Astrocyte of the spinal cord (primary cell): Measurements from ENCODE around the gene ZMYM4.

Experiments
- DNase-seq: peaks from one replicate; pipeline ENCODE4 v3.0.0; 2011; ENCODE audit warnings: low read depth, low spot score
- H3K4me3 ChIP-seq: 2 replicates; pipeline ENCODE4 v1.5.1; 2011; ENCODE audit warnings: low read depth, mild to moderate bottlenecking, low read length, moderate library complexity
- CTCF ChIP-seq: IDR thresholded peaks from 2 replicates; pipeline ENCODE4 v1.5.1; 2012; ENCODE audit warnings: low read depth, mild to moderate bottlenecking, low read length, inconsistent platforms
- in situ Hi-C: cut with HindIII; loops from 2 replicates; pipeline ENCODE4 v1.10.0; 2017; ENCODE audit warnings: low sequenced_read_pairs

The ZMYM4 gene

GRCh38 chr1:35340519-35340918, 72.0 kb downstream of the ZMYM4 start:
- in situ Hi-C loops: no loop called here
- H3K4me3 ChIP-seq: no peak overlapping the region
- no peak for DNase-seq
- no peak for TF ChIP-seq CTCF

- in situ Hi-C loops: no loop called here
Observed at GRCh38 chr1:35345439-35345981, 77.0 kb downstream of the ZMYM4 start.

DNA sequence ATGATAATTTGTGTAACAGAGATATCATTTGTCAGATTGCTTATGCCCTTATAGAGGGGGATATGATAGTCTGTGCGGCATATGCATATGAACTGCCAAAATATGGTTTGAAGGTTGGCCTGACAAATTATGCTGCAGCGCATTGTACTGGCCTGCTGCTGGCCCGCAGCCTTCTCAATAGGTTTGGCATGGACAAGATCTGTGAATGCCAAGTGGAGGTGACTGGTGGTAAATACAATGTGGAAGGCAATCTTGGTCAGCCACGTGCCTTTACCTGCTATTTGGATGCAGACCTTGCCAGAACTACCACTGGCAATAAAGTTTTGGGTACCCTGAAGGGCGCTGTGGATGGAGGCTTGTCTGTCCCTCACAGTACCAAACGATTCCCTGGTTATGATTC, 82.4 kb downstream of the ZMYM4 start:
- TF ChIP-seq CTCF: no peak
- no peak for DNase-seq
- no peak overlapping the region for H3K4me3 ChIP-seq
- in situ Hi-C loops: no loop called here

More at GRCh38 chr1:35345439-35345981, 77.0 kb downstream of the ZMYM4 start:
- TF ChIP-seq CTCF: no peak
- no peak overlapping the region for H3K4me3 ChIP-seq
- no peak for DNase-seq

DNA sequence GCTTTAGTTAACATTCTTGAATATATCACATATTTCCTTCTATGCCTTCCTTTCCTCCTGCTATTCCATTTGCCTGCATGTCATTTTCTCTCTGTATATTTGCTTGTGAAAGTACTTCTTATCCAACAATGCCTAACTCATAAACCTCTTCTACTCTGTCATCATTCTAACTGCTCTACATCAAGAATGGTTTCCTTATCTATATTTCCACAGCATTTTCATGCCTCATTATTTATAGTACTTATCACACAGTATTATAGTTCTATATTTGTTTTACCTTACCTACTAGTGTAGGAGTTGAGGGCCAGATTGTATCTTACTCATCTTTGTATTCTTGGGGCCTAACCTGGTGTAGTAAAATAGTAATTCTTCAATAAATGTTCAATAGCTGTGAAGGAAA, 91.5 kb downstream of the ZMYM4 start:
- TF ChIP-seq CTCF: no peak
- no peak for DNase-seq
- H3K4me3 ChIP-seq: no peak overlapping the region
- in situ Hi-C loops: no loop called here

- DNase-seq: no peak
- no peak for TF ChIP-seq CTCF
- in situ Hi-C loops: no loop called here
- no peak overlapping the region for H3K4me3 ChIP-seq
Observed at GRCh38 chr1:35361638-35362037, 93.1 kb downstream of the ZMYM4 start.

- no peak overlapping the region for H3K4me3 ChIP-seq
- TF ChIP-seq CTCF: no peak
- DNase-seq: no peak
- in situ Hi-C loops: no loop called here
Observed at GRCh38 chr1:35364741-35365140, 96.2 kb downstream of the ZMYM4 start.

DNA sequence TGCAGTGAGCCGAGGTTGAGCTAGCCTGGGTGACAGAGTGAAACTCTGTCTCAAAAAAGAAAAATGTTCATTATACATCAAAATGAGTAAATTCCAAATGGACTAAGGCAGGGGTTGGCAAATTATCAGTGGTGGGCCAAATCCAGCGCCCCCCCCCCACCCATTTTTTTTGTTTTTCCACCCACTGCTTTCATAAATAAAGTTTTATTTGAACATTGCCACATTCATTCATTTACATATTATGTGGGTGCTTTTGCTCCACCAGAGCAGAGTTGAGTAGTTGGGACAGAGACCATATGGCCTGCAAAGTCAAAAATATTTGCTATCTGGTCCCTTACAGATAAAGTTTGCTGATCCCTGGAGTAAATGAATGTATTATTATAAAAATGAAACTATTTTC, 99.4 kb downstream of the ZMYM4 start:
- no peak for TF ChIP-seq CTCF
- in situ Hi-C loops: no loop called here
- no peak overlapping the region for H3K4me3 ChIP-seq
- no peak for DNase-seq
